Tongue (tissue), 2 donors: ENCODE results near the gene HSD11B1. TPM values are rescaled to one million over a fixed set of nuclear protein-coding genes. Genes with fewer than 3 reads are reported as not detected.

Experiments used
- DNase-seq: peaks from one replicate; pipeline ENCODE4 v3.0.0-alpha.2; 2015
- total RNA-seq: library from RNA; depleted of rRNA; stranded (reverse); fragments of >200 nt; gene quantifications from one replicate; pipeline ENCODE4 v1.2.3, GENCODE V29; 2014

The HSD11B1 gene
- total RNA-seq, 1 donor from 2014 or later, result 1.1 TPM

DNA sequence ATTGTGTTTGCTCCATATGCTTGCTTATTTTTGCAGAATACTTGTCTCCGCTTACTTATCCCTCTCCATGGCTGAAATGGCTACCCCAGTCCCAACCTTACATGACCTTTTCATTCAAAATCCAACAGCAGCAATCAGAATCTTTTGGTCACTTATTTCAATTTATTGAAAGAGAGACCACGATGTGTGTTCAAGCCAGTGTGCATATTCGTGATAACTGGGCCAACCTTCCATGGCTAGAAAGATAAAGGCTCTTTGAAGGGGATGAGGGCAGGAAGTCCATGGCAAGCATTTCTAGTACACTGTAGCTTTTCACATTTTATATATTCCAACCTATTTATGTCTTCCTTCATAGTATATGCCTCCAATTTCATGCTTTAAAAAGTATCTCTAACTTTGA, 23.1 kb downstream of the HSD11B1 start:
- no peak for DNase-seq

DNA sequence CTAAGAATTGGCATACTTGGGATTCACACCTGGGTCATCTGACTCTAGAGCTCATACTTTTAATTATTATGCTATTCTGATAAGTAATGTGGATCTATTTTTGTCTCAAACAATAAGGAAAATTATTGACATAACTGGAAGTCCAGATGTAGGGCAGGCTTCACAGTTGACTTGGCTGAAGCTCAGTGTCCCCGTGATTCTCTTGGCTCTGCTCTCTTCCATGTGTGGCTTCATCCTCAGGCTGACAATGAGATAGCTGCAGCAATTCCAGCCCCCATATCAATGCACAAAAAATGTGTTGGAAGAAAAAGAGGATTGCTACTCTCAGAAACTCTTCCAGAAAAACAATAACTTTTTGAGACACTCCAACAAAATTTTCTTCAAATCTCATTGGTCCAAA, 23.8 kb downstream of the HSD11B1 start:
- DNase-seq, result no peak

DNA sequence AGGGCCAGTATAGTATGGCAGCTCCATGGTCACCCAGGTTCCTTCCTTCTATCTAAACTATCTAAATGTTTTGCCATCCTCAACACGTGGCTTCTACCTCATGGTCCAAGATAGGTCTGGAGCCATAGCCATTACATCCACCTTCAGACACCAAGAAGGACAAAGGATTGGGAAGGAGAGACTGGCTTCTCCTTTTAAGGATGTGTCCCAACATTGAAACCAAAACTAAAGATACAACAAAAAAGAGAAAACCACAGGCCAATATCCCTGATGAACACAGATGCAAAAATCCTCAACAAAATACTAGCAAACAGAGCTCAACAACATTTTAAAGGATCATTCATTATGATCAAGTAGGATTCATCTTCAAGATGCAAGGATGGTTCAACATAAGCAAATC, 24.8 kb downstream of the HSD11B1 start:
- no peak for DNase-seq

DNA sequence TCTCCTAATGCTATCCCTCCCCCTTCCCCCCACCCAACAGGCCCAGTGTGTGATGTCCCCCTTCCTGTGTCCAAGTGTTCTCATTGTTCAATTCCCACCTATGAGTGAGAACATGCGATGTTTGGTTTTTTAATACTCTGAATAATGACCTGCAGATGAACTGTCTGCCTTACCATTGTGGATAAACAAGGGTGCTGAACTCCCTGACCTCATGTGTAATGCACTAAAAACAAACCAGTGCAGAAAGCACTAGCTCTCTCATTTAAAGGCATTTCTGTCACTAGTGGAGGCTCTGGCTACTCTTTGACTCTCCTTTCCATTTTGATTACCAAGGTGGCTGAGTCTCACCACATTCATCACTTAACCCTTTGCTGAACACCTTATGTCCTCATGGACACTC, 28.1 kb downstream of the HSD11B1 start:
- no peak for DNase-seq

DNA sequence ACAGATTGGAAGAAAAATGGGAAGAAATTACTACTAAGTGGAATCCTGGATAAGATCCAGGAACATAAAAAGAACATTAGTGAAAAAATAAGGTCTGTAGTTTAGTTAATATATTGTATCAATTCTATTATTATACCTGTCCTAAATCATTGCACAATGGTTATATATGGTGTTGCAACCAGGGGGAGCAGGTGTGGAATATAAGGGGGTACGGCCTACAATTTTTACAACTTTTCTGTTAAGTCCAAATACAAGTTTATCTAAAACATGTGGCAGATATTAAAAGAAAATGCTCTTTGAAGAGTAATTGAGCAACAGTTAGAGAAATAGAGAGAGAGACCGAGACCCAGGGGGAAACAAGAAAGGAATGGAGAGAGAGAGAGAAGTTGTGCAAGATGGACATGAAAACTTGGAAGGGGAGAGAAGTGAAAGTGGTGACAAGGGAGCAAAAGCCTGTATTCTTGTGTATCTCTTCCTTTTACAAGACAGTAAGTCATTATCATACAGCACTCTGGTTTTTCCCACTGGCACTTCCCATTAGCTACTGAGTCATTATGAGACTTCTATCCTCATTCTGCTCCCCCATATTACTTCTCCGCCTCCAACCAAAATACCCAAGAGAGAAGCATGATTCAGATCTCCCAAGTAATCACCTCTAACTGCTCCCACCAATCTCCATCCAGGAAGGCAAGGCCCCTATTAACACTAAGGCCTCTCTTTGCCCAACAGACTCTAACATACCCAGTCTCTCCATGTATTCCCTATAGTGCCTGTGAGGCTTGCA, 29.0 kb downstream of the HSD11B1 start:
- no peak for DNase-seq

DNA sequence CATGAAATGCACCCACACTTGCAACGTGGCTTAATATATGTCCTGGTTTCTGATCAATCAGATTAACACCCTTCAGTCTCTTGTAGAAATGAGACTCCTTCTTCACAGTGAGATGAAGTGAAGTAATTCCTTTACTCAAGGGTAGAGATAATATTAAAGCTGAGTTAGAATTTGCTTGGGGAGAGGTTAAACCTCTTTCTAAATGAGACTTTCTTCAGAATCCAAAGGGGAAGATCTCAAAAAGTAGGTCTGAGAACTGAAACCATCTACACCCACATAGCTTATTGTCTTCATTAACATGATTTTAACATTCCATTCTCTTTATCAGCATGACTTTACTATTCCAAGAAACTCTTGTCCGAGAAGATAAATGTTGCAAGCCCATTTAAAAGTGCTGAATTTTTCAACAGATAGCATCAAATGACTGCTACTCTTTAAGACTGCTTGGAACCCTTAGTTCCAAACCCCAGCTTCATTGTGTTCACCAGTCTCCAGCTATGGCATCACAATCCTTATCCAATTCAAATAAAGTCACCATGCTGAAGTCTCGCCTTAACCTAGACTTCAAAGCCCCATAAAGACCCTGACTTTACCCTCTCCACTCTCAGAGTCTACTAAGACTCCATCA, 32.0 kb downstream of the HSD11B1 start:
- no peak for DNase-seq

DNA sequence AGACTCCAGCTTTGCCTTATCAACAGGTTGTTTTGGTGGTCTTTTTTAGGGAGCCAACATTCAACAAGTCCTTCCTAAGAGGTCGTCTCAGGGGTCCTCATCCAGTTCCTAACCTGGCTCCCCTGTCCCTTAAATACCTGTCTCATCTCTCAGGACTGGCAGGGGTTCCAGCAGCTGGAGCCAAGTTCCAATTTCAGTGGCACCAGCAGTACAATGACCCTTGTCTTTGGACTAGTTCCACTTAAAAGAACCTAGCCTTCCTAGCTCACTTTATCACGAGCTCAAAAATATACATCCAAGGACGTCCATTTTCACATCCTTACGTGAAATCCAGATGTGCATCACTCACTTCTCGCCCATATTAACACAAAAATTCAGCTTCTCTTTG, 32.5 kb downstream of the HSD11B1 start:
- DNase-seq, result no peak

DNA sequence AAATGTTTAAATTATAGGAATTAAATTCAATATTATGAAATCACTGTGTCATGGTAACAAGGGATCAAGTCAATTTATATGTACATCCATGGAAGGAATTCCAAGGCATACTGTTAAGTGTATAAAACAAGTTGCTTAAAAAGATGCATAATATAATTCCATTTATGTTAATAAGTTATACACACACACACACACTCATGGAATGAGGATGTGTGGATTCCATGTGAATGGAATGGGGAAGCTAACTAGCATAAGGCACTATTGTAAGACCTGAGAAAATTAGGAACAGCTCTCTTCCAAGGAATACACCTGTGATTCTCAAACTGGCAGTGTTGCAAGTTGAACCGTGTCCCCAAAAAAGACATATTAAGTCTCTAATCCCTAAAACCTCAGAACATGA, 33.6 kb downstream of the HSD11B1 start:
- no peak for DNase-seq

DNA sequence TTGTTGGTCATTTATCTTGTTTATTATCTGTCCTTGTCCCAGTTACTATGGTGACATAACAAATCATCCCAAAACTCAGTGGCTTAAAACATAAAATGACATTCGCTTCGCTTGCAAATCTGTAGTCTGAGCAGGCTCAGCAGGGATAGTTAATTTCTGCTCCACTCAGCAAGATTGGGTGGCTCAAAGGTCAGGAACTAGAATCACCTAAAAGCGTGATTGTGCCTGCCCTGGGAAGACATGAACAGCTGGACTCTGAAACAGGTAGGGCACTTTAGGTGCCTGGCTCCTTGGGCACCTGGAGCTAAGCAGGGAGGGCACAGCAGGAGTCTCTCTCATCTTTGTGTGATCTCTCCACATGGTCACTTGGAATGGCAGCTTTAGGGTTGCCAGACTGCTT, 36.5 kb downstream of the HSD11B1 start:
- no peak for DNase-seq

DNA sequence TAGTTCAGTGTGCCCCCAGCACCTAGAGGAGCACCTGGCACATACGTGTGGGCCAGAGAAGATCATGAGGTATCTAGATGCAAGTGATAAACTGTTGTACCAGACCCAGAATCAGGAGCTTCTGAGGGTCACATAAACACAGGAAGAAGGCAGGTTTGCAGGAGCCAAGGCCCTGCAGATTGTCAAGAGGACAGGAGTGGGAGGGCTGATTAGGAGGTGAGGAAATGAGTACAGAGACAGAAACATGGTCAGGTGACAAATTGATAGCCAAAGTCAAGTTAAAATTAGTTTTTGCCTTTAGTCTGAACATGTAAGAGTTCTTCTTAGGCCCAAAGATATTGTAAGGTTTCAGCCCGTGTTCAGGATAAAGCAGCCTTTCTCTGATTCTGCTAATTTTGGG, 37.2 kb downstream of the HSD11B1 start:
- DNase-seq, result no peak

DNA sequence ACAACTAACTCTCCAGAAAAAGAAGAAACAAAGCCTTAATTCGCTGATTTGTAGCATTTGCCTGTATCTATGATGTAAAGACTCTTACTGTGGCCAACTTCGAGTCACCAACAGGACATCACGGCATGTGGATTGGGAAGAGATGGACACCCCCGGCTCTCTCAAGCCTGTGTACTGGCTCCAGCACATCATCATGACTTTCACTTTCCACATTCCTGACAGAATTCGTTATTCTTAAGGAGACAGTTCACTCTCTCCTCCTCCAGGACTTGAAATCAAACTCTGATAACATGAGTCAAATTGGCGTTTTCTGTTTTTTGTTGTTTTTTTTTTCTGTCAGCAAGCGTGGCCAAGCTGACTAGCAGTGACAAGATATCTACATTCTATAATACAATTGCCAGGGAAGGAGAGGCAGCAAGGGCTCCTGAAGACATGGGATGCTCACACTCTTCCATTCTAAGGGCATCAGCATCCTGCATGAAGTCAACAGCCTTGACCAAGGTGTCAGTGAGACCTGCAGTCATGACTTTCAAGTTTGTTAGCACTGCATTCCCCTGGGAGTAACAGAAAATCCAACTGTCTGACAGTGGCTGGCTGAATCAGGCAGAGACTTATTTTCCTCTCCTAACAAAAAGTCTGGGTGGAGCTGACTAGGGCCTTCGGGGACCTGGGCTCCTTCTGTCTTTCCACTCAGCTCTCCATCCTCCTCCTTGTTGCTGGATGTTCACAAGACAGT, 37.9 kb downstream of the HSD11B1 start:
- no peak for DNase-seq

DNA sequence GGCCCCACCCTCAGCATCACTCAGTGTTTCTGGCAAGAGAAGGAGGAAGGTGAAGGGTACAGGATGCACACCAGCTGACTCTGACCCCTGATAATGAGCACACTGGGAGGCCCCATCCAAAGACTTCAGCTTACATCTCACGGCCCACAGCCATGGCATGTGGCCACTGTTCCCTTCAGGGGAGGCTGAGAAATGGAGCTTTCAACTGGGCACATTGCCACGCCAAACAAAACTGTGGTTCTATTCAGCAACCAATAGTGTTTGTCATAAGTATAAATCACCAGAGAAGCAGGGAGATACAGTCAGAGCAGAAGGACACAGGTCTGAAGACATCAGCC, 38.5 kb downstream of the HSD11B1 start:
- DNase-seq, result no peak

DNA sequence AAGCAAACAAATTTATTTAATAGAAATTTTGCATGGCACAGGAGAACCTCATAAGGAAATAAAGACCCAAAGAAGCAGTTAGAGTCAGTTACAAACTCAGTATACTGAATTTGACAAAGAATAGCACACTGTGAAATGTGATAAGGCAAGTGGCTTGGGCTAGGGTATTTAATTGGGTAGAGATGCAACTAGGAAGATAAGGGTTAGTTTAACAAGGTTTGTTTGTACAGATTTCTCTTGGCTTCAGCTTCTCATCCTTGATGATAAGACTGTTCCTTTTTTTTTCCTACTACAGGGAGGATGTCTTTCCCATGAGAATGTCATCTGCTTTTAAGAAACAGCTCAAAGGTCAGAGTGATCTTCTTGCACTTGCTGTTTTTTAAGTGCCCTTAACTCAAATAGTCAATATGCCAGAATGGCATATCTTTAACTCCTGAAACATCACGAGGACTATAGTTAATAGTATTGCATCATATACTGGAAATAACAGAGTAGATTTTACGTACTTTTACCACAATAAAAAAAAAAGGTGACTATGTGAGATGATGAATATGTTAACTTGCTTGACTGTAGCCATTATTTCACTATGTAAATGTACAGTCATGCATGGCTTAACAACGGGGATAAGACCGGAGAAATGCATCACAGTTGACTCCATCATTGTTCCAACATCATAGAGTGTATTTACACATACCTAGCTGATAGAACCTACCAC, 42.0 kb downstream of the HSD11B1 start:
- DNase-seq, result no peak

DNA sequence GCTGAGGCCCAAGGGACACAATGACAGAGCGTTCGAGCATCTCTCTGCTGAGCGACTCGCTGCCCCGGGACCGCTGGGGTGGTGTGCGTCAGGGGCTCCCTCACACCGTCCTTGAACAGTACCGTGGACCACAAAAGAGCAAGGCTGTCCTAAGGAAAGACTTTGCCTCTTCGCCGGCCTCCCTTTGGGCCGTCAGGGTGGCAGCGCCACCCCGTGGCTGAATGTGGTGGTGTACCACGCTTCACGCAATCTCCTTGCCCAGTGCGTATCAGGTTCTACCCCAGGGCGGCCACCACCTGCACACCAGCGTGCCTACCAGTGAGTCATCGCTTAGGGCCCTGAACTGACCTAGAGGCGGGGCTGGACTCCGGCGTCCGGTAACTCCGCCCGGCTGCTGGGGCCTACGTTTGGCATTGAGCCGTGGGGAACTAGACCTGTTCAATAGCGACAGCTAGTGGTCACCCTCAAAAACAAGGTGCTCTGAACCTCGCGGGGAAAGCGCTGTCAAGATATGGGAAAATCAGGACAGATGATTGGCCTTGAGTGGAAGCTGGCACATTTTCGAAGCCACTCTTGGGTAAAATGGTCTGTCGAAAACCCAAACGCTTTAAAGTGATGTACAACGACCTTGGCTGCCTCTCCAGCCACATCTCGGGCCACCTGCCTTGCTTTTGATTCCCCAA, 43.1 kb downstream of the HSD11B1 start:
- DNase-seq, result peak; percentile 89

DNA sequence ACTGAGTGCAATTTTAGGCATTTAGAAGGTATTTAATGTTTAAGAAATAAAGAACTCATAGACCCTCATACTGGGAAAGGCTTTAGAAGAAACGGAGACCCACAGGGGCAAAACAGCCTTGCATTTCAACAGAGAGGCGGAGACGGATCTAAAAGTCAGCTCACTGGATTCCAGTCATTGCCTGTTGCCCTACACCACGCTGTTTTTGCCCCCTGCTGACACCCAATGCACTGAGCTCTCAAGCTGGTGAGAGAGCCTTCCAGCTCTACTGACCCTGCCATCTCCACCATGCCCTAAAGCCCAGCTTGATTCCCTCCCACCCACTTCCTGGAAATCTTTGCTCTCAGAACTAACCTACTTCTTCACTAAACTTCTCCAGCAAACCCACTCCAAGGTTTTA, 44.0 kb downstream of the HSD11B1 start:
- no peak for DNase-seq

DNA sequence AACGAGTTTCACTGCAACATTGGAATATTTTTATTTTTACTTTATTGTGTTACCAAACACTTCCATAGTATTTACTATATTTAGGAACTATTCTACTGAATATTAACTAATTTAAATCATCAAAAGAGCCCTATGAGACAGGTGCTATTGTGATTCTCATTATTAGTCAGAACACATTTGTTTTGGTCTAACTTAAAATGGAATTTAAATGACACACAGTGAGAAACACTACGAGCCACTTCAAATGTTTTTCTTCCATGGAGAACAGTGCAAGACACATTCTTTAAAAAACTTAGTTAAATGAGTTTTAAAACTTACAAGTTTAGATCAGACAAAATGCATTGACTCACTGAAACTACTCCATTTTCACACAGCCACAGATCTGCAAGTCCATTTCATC, 44.6 kb downstream of the HSD11B1 start:
- no peak for DNase-seq

DNA sequence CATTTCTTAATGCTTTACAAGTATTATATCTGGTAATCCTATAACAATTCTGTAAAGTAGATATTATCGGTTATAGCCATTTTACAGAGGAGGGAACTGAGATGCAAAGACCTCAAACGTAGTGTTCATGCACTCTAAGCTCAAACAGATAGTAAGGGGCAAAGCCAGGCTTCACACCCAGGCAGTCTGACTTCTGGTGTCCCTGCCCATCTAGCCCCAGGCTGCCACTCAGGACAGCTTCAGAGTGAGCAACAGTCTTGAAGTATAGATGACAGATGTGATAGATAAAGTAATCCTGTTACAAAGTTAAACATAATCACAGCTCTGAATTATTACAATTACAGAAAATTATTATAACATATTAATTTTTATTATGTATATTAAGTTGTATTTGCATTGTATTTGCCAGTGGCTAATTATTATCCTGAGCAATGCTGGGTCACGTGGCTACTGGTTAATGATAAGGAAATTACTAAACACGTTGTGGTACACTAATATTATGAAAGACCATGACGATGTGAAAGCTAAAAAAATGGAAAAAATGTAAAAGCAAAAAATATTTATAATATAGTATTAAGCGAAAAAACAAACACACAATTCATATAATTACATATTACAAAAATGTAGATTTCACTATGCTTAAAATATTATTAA, 45.2 kb downstream of the HSD11B1 start:
- DNase-seq, result no peak

DNA sequence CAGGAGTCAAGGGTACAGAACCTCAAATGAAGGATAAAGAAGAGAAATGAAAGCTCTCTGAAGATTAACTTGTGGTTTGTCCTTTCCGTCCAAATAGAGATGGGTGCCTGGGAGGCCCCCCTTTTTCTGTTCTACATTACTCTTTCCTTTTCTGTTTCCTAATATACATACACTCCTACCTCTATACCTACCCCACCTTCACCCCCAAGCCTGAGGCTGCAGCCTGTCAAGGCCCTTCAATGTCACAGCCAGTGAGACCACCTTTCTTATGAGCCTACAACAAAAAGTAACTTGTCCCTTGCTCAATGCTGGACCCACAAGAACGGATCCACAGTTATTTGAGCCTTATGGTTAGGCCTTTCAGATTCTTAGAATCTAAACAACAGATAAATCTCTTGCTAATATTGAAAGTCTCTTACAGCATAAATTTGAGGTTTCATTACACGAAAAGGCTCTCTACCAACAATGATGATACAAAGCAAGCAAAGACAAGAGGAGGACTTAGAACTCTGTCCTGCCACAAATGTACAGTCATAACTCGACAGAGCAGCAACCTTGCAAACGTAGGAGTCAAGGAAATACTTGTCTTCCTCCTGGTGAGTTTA, 47.1 kb downstream of the HSD11B1 start:
- DNase-seq, result no peak

DNA sequence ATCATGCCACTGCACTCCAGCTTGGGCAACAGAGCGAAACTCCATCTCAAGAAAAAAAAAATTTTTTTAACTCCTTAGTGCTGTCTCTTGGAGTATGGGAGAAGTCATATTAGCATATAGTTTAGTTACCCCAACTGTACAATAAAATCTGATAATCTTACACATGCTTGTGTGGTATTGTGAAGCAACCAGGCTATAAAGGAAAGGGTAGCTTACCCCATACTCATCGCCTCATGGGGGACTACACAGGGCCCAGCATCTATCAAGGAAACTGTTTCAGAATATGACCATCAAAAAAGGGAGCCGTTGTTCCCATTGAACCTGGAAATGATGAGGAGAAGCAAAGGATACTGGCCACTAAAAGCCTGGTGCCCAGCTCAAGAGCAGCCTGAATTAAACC, 48.2 kb downstream of the HSD11B1 start:
- no peak for DNase-seq

DNA sequence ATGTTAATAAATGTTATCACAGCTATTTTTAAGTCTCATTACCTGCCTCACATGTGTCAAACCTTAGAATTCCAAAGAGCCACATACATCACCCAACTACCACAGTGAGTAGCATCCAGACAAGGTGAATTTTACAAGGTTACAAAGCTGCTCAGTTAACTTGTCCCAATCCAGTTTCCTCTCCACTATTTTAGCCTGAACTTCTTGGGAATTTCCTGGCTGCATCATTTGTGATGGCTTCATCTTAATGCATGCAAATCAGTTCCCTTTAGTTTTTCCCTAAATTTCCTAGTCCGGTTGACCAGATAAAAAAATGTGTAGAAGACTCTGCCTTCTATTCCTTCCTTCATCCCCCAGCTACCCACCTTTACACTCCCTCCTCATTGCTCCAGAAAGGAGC, 50.6 kb downstream of the HSD11B1 start:
- DNase-seq, result no peak

DNA sequence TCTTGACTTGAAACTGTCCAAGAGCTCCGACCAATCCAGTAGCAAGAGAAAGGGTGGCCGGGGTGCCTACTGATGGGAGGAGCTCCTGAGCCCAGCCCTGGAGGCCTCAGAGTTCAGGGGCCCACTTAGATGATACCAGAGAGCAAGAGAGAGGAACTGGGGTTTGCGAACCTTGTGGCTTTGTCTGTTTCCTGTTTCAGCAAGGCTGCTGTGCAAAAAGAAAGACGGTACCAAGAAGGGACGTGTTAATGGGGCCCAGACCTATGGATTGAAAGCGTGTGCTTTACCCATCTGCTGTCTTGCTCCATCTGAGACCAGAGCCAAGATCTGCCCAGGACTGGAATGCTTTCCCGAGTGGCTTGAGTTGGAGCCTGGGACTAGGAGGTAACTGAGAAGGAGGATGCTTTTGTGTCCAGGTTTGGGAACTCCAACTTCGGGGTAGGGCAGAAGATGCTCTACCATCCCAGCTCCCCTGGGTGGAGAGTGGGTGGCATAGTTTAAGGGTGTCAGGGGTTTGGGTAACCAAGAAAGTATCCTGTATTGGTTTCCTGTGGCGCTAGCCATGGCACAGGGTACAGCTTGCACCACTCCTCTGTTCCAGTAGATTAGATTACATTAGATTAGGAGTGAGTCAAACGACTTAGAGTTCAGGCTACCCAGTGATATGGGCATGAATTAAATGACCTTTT, 51.4 kb downstream of the HSD11B1 start, which contains the start of gene TRAF3IP3:
TRAF3IP3 (plus strand) TSS at position 128 of the 689 bp plus-strand sequence. CDS start 3,987 bp downstream, outside the sequence.
- DNase-seq, result no peak
